A549 treated with Hydrocortisone at 1 μM for 4 hours (cell line): ENCODE results near the gene ZNF646. TPM values are rescaled to one million over a fixed set of nuclear protein-coding genes. Genes with fewer than 3 reads are reported as not detected.

ENCODE experiments used
- total RNA-seq: library from RNA; stranded (reverse); fragments of 200-300 nt; extraction: Qiagen RNA extraction; gene quantifications from 5 replicates; pipeline ENCODE4 v1.2.3, GENCODE V29; 2022

The ZNF646 gene
- 9.1 to 11.4 TPM (median 10.2 TPM) in 5 replicates for total RNA-seq

GRCh38 chr16:31073970-31074813 lies at the start of gene ZNF646, which contains the start of gene ZNF668:
Gene ZNF646, plus strand, starts transcription at chr16:31074422. Its CDS starts 1,903 bp downstream, at chr16:31076325.
Gene ZNF668, minus strand, starts transcription at chr16:31074240. Its CDS starts 9,781 bp downstream, at chr16:31064459.

GRCh38 chr16:31032736-31033708 lies 41.2 kb upstream of the ZNF646 start, which contains the start of gene STX4:
Gene STX4, plus strand, starts transcription at chr16:31033558. Its CDS starts 248 bp downstream, at chr16:31033806.

GRCh38 chr16:31088459-31089183 lies 14.4 kb downstream of the ZNF646 start, which contains the start of gene PRSS53:
Gene PRSS53, minus strand, starts transcription at chr16:31088943. Its CDS starts 134 bp downstream, at chr16:31088809.

GRCh38 chr16:31094424-31095120 lies 20.4 kb downstream of the ZNF646 start, which contains the start of gene VKORC1:
Gene VKORC1, minus strand, starts transcription at chr16:31094797. Its CDS starts 68 bp downstream, at chr16:31094729.

GRCh38 chr16:31108035-31108793 lies 34.0 kb downstream of the ZNF646 start, which contains the start of gene BCKDK:
Gene BCKDK, plus strand, starts transcription at chr16:31108386. Its CDS starts 838 bp downstream, at chr16:31109224.

GRCh38 chr16:31117384-31118222 lies 43.4 kb downstream of the ZNF646 start, which contains the start of gene KAT8:
Gene KAT8, plus strand, starts transcription at chr16:31117664. Its CDS starts 18 bp downstream, at chr16:31117682.

Other genes with a start within 250 kb of the ZNF646 start
- 23.6 to 42.5 TPM (median 40.9 TPM) in 5 replicates for gene BCL7C, start 180.3 kb upstream of the ZNF646 start, total RNA-seq
- gene CTF1, start 177.8 kb upstream of the ZNF646 start, total RNA-seq: 0.16 to 0.32 TPM (median 0.18 TPM) in 5 replicates
- 14.1 to 19.7 TPM (median 18.0 TPM) in 5 replicates for gene FBXL19, start 150.8 kb upstream of the ZNF646 start, total RNA-seq
- 9.0 to 14.5 TPM (median 12.1 TPM) in 5 replicates for gene ORAI3, start 125.4 kb upstream of the ZNF646 start, total RNA-seq
- 17.7 to 19.7 TPM (median 18.3 TPM) in 5 replicates for gene SETD1A, start 116.7 kb upstream of the ZNF646 start, total RNA-seq
- gene HSD3B7, start 89.2 kb upstream of the ZNF646 start, total RNA-seq: 13.6 to 15.9 TPM (median 13.9 TPM) in 5 replicates
- gene STX1B, start 63.8 kb upstream of the ZNF646 start, total RNA-seq: 1.4 to 2.1 TPM (median 1.6 TPM) in 5 replicates
- 56.8 to 66.1 TPM (median 64.4 TPM) in 5 replicates for gene STX4, start 40.9 kb upstream of the ZNF646 start, total RNA-seq
- 13.3 to 19.8 TPM (median 14.5 TPM) in 5 replicates for gene ZNF668, start 182 bp upstream of the ZNF646 start, total RNA-seq
- 1.0 to 2.5 TPM (median 1.6 TPM) in 5 replicates for gene PRSS53, start 14.5 kb downstream of the ZNF646 start, total RNA-seq
- gene VKORC1, start 20.4 kb downstream of the ZNF646 start, total RNA-seq: 98.3 to 147 TPM (median 140 TPM) in 5 replicates
- 46.0 to 56.1 TPM (median 52.2 TPM) in 5 replicates for gene BCKDK, start 34.0 kb downstream of the ZNF646 start, total RNA-seq
- gene KAT8, start 43.2 kb downstream of the ZNF646 start, total RNA-seq: 45.0 to 51.2 TPM (median 48.2 TPM) in 5 replicates
- gene PRSS8, start 61.3 kb downstream of the ZNF646 start, total RNA-seq: 0.83 to 1.4 TPM (median 1.2 TPM) in 5 replicates
- 0.84 to 1.9 TPM (median 1.1 TPM) in 5 replicates for gene PRSS36, start 75.6 kb downstream of the ZNF646 start, total RNA-seq
- gene FUS, start 105.7 kb downstream of the ZNF646 start, total RNA-seq: 505 to 637 TPM (median 514 TPM) in 5 replicates
- gene PYCARD, start 128.3 kb downstream of the ZNF646 start, total RNA-seq: 23.8 to 40.1 TPM (median 36.2 TPM) in 5 replicates
- 0.01 to 0.10 TPM (median 0.05 TPM) in 5 replicates for gene TRIM72, start 139.7 kb downstream of the ZNF646 start, total RNA-seq
- gene PYDC1, start 142.7 kb downstream of the ZNF646 start, total RNA-seq: not detected in 5 replicates
- gene ITGAM, start 185.6 kb downstream of the ZNF646 start, total RNA-seq: 1.1 to 1.9 TPM (median 1.7 TPM) in 5 replicates